HUDEP-2 (cell line): ENCODE measurements around the gene IL10RB.
A peak's percentile ranks its signal among the peaks of the same experiment; 100 is the strongest.
"Not testable (repeated sequence)": the region's sequence is repeated elsewhere in the genome, so short reads cannot be mapped to it uniquely, and the experiment has no call there.

ENCODE experiments used
- DNase-seq, 76 experiments: peaks; one replicate each; lab custom pipeline; 2025; ENCODE audit not compliant: unreplicated experiment in 76 of 76; lab: John Stamatoyannopoulos, UW

IL10RB gene

DNA sequence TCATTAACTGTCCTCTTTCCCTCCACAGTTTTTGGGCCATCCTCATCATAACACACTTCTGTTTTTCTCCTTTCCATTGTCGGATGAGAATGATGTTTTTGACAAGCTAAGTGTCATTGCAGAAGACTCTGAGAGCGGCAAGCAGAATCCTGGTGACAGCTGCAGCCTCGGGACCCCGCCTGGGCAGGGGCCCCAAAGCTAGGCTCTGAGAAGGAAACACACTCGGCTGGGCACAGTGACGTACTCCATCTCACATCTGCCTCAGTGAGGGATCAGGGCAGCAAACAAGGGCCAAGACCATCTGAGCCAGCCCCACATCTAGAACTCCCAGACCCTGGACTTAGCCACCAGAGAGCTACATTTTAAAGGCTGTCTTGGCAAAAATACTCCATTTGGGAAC lies 30.0 kb downstream of the IL10RB start:
- no peak for DNase-seq

DNA sequence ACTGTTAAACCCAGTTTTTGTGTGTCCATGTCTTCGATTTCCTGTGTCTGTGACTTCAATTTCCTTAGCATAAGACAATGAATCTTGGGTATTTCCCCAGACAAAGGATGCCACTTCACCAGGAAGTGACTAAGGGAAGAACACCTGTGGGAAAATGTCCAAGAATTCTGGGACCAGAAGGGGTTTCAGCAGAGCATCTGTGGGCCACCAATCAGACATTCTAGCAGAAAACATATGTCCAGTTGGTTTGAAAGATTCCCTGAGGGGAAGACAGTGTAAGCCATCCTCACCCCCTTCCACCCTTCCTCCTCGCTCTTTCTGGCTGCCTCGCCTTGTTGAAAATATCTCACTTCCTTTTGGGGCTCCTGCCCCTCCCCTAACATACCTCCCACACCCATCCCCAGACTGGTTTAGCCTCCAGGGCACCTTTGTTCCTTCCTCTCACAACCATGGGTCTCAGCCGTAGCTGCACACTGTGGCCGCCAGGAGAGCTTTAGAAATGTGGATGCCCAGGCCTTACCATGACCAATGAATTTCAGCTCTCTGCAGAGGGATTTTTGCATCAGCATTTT lies 33.1 kb downstream of the IL10RB start:
- DNase-seq: peak in 2 of 76 experiments; percentile 8 to 31

DNA sequence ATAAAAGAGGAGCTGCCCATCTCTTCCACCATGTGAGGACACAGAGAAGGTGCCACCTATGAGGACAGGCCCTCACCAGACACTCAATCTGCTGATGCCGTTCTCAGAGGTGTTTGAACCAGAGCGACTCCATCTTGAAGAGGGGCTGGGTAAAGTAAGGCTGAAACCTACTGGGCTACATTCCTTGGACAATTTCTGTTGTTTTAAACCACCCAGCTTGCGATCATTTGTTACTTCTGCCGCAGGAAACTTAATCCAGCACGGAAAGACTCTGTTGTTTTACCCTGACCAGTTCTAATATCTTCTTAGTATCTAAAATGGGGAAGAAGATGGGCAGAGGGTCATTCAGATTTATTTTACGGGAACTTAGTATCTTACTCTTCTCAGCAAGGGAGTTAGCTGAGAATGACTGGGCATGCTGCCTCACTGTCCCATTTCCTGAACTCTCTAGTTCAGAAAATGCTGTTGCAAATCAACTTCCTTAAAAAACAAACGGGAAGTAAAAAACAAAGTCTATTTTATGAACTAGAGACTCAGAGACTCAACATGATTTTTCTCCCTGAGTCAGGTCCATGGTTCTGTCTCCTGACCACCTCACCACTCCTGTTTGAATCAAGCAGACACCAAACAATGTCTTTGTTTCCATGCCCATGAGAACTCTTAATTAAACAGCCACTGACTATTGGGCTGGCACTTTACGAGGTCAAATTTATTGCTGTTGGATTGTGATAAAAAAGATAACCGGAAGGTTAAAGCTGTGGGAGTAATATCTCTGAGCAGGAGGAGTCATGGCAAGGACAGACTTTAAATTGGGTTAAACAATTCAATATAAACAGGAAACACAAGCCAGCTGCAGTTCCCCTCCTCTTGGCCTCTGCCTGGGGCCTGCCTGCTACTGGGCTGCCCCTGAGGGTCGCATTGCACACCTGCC lies 34.8 kb downstream of the IL10RB start:
- peak in 48 of 76 experiments; percentile 20 to 88 (median 64) for DNase-seq

DNA sequence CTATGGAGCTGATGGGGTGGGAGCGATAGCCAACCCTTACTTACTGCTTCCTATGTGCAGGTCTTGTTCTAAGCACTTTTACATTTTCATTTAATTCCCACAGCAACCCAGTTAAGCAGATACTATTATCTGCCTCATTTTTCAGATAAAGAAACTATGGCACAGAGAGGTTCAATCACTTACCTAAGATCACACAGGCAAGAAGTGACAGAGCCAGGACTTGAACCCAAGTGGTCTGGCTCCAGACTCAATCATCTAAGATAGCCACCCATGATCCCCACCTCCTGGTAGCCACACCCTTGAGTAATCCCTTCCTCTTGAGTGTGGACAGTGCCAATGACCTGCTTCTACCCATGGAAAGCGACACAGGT lies 35.5 kb downstream of the IL10RB start:
- DNase-seq: no peak

DNA sequence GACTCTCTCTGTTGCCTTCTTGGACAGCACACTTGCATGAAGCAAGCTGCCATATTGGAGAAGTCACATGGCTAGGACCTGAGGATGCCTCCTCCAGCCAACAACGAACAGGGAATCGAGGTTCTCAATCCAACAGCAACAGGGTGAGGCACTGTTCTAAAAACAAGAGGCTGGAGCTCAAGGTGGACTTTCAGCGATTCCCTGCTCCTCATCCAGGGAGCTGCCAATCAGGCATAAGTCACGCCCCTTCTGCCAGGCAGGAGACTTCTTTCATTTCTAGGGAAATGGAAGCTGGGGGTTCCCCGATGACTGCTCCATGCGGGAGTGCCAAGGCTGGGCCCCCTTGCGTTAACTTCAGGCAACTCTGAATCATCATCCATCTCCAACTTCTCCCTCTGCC lies 35.9 kb downstream of the IL10RB start:
- DNase-seq: no peak

DNA sequence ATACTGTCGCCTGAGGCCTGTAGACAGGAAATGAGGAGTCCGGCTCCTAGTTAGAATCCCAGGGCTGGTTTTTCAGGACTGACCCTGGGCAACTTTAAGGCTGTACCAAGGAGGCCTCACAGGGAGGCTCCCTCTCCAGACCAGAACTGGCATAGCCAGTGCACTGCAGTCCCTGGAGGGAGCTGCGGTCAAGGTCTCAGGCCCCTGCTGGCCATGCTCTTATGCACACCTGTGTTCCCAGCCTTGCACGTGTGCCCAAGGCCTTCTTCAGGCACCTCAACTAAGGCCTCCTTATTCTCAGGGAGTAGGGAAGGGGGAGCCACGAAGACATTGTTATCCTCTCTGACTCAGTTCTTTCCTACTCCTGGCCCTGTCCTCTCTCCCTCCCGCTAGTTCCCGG lies 36.6 kb downstream of the IL10RB start:
- DNase-seq: peak in 1 of 76 experiments; percentile 17

DNA sequence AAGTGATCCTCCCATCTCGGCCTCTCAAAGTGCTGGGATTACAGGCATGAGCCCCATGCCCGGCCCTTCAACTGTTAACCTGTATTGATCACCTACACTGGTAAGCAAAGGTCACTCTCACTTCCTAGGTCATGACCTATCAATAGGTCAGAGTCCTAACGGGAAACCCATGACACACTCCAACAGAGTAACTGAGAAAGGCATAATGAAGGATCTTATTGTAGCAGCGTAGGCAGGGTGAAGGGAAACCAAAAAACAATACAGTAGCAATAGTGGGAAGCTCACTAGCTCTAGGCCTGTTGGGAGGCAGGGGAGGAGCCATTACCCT lies 39.1 kb downstream of the IL10RB start:
- DNase-seq: no peak

DNA sequence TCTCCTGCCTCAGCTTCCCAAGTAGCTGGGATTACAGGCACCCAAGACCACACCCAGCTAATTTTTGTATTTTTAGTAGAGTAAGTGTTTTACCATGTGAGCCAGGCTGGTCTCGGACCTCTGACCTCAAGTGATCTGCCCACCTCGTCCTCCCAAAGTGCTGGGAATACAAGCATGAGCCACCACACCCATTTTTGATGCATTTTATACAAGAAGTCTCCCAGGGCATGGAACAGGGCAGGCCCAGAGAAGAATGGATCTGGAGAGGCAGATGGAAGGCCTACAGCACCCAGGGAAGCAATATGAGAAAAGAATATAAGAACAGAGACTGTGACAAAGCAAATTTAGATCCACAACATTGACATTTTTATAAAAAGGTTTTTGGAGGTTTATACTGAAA lies 39.8 kb downstream of the IL10RB start:
- DNase-seq: no peak

DNA sequence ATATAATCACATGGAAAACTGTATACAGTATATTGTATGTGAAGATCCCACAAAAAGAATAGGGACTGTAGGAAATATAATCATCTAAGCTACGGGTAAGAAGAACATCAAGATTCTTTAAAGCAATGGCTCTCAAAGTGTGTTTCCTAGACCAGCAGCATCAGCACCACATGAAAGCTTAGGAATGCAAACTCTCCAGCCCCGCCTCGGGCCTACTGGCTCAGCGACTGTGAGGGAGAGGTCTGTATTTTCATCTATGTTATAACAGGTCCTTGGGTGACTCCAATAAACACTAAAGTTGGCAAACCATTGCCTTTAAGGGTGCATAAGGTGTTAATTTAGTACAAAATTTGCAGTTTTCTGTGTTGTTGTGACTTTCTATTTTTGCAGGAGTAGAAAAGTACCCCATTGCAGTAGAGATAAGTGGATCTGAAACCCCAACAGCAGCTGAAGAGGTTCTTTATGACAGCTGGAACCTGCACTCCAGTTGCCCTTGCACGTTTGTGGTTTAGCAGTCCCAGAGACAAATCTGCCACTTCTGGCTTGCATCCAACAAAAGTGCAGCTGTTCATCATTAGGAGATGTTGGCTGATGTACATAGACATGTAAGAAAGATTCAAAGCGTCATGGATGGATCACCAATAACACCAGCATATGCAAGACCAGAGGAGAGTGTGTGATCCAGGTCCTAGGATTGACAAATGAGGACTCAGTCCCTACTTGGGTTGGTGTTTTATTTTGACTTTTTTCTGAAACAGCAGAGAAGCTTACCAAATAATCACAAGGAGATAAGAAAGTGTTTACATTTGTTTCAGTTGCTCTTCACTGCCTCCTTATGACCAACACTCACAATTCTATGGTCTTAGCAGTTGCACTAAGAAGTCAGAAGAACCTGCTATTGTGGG lies 42.7 kb downstream of the IL10RB start:
- peak in 39 of 76 experiments; percentile 14 to 71 (median 37) for DNase-seq

DNA sequence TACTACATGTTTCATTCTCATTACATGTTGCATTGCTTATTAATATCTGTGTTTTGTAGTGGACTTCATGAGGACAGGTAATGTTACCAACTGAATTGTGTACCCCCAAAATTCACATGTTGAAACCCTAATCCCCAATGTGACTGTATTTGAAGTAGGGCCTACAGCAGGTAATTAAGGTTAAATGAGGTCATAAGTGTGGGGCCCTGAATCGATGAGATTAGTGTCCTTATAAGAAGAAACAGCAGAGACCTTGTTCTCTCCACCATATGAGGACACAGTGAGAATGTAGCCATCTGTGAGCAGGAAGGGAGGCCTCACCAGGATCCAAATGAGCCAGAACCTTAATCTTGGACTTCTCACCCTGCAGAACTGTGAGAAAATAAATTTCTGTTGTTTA lies 43.6 kb downstream of the IL10RB start:
- DNase-seq: no peak

DNA sequence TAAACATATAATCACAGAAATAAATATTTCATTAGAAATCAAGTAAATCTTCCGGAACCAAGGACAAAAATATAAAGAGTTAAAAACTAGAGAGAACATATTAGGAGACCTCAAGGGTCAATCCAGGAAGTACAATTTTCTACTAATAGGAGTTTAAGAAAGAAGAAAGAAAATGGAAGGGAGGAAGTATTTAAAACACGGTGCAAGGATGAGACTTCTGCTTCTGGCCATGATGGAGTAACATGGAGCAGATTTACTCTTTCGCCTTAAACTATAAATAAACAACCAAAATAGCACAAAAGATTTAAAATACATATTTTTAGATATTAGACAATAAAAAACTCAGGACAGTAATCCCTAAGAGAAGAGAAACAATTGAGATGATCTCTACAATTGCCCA lies 46.0 kb downstream of the IL10RB start:
- DNase-seq: no peak

DNA sequence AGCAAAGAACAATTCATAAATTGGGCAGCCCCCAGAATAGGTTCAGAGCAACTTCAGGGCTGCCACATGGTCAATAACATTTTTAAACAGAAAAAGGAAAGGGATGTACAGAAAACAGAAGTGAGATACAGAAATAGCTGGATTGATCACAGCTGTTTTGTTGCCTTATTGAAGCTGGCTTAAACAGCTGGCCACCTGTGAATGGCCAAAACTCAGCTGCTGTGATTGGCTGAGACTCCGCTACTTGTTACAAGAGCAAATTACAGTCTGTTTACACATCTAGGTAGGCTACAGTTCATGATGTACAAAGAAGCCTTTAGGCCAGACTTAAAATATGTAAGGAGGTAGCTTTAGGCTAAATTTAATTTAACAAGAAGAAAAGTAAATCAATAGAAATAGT lies 47.0 kb downstream of the IL10RB start:
- DNase-seq: no peak

DNA sequence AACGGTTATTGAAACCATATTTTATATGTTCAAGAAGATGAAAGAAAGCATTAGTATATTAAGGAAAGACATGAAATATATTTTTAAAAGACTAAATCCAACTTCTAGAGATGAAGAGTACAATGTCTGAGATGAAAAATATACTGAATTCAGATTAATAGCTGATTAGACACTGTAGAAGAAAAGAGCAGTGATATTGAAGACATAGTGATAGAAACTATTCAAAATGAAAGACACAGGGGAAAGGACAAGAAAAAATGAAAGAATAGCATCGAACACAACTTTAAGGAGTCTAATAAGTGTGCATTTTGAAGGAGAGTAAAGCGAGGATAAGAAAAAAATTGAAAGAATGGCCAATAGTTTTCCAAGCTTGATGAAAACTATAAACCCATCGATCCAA lies 47.4 kb downstream of the IL10RB start:
- no peak for DNase-seq

DNA sequence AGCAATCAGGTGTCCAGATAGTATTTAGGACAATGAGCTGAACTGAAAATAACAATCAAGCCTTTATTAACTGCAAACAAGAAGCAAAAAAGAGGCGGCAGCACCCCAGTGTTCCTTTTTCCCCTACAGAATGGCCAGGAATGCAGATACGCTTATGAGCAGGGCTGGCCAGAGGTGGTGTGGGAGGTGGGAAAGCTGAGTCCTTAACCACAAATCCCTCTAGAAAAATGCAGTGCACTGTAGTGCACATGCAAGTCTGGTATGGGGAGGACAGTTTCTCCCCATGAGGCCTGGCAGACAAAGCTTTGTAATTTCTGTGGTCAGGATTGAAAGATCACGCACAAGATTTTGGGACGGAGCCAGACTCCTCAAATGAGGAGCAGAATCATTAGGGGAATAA lies 47.9 kb downstream of the IL10RB start:
- no peak for DNase-seq

DNA sequence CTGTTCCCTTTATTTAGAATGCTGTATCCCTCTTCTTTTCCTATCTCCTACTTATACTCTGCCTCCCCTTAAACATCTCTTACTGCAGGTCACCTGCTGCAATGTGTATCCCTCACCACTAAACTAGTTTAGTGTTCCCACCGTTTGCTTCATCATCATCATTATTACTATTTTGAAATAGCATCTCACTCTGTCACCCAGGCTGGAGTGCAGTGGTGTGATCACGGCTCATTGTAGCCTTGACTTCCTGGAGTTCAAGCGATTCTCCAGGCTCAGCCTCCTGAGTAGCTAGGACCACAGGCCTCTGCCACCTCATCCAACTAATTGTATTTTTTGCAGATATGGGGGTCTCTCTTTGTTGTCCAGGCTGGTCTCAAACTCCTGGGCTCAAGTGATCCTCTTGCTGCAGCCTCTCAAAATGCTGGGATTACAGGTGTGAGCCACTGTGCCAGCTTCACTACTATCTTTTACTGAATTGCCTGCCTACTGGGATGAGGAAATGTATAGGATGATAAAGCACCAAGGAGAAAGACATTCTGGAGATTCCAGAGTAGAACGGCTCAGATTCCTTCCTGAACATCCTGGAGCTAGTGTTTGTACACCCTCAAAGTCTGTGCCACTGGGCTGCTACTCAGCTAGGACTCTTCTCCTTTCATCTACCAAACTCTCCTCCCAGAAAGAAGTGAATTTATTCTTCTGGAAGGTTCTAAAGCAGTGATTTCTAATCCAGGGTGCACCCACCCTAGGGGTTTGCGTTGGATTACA lies 50.0 kb downstream of the IL10RB start:
- DNase-seq: no peak

DNA sequence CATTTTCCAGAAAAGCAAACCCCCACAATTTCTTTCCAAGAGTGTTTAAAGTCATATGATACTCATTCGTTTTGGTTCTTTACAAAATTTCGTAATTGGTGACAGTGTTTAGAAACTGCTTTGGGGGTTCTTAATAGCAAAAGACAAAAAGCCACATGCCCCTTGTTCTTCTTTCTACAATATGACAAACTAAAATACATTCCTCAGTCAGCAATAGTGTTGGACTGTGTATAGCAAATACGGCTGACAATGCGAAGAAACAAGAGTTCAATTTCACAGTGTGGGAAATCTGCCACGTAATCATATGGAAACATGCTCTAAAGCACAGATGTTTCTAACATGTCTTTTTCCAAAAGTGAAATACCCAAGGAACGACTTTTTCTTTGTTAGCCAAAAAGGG lies 51.0 kb downstream of the IL10RB start:
- DNase-seq: no peak

DNA sequence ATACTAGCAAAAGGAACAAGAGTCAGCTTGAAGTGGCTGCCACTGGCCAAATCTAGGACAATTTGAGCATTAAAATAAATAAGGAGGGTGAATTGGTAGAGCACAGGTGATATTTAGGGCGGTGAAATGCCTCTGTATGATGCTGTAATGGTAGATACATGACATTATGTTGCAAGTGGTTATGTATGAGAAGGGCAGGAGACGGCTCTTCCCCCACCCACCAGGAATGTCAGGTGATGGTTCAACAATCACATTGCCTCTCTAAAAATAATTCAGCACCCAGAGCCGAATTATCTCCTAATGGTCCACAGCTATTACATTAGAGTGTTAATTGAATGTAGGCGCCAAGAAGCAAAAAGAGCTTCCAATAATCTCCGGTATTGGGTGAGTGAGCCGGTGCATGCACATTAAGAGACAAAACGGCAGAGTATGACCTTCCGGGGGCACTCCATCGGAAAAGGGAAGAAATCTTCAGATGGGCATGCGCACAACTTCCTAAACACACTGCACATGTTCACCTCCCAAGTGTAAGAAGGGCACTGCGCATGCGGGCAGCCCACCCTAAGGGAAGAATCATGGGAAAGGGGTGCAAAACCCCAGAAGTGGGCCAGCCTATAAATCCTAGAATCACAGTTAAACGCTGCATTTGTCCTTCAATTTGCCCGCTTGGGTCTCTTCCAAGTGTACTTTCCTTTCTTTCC lies 51.8 kb downstream of the IL10RB start:
- DNase-seq: no peak

DNA sequence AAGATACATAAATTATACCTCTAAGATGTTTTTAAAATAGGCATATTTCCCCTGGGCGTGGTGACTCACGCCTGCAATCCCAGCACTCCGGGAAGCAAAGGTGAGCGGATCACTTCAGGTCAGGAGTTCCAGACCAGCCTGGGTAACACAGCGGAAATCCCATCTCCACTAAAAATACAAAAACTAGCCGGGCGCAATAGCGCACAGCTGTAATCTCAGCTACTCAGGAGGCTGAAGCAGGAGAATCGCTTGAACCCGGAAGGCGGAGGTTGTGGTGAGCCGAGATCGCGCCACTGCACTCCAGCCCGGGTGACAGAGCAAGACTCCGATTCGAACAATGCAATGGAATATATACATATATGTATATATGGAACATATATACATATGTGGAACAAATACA lies 54.8 kb downstream of the IL10RB start:
- DNase-seq: not testable (repeated sequence)

DNA sequence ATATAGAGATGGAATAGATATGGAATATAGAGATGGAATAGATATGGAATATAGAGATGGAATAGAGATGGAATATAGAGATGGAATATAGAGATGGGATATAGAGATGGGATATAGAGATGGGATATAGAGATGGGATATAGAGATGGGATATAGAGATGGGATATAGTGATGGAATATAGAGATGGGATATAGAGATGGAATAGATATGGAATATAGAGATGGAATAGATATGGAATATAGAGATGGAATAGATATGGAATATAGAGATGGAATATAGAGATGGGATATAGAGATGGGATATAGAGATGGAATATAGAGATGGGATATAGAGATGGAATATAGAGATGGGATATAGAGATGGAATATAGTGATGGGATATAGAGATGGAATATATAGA lies 57.4 kb downstream of the IL10RB start:
- DNase-seq: not testable (repeated sequence)
